OCI-LY3 (cell line): ENCODE data around the gene RAI1.

Source experiments
- CTCF ChIP-seq: fragments of 200-600, 300-600 bp; sonication (generic); IDR thresholded peaks from 2 replicates; pipeline ENCODE4 v1.5.1; 2014; ENCODE audit warnings: antibody characterized with exemption, low read length, low read depth
- EZH2phosphoT487 ChIP-seq: fragments of 200-600 bp; shearing (Covaris generic); IDR thresholded peaks from 2 replicates; pipeline ENCODE4 v1.6.1; 2018; ENCODE audit warnings: antibody characterized with exemption, mixed run types, low read depth

GRCh38 chr17:17706140-17707060, 25.1 kb downstream of the RAI1 start:
- TF ChIP-seq CTCF = no peak
- no peak for TF ChIP-seq EZH2phosphoT487
